Transverse colon (tissue), 4 donors: ENCODE measurements around the gene DENND2A.

Experiments
- POLR2A ChIP-seq: fragments of 450-650 bp; IDR thresholded peaks from one replicate; pipeline ENCODE4 v1.6.1; 2016; ENCODE audit warnings: antibody characterized with exemption, mild to moderate bottlenecking, moderate library complexity
- POLR2AphosphoS5 ChIP-seq, 3 donors: sonication (generic); formaldehyde crosslinking; IDR thresholded peaks; one replicate each; pipeline ENCODE4 v1.6.1; 2016; ENCODE audit warnings: antibody characterized with exemption in 3 of 3
- TF ChIP-seq, protein P1 (sequence below), 5 experiments: fragments of 200-600 bp in 3 of 5; fragments of 450-650 bp in 2 of 5; sonication (generic) in 3 of 5; IDR thresholded peaks; 1 replicate in 2 of 5; 2 replicates in 3 of 5; pipeline ENCODE4 v1.5.1; 2016 to 2017; ENCODE audit warnings: antibody characterized with exemption in 5 of 5, inconsistent platforms in 3 of 5, mild to moderate bottlenecking in 2 of 5, moderate library complexity in 1 of 5

DNA sequence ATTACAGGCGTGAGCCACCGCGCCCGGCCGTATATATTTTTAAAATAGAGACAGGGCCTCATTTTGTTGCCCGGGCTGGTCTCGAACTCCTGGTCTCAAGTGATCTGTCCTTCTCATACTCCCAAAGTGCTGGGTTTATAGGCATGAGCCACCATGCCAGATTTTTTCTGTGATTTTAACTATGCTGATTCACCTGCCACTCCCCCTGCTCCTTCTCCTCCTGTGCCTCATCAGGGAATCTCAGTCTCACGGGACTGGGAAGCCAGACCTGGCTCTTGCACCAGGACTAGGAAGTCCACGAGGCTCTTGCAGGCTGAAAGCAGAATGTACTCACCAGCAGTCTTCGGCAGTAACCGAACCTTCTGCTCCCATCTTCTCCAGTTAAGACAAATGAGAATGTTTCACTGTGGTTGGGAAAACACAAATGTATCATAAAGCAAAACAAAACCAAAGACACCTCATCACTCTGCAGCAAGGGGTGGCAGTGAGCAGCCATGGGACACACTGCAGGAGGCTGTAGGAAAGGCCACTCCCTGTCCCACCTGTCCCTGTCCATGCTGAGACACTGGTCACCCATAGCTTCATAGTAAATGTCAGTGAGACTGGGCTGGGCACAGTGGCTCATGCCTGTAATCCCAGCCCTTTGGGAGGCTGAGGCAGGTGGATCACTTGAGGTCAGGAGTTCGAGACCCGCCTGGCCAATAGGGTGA, 82.6 kb downstream of the DENND2A start:
- TF ChIP-seq, protein P1, sequence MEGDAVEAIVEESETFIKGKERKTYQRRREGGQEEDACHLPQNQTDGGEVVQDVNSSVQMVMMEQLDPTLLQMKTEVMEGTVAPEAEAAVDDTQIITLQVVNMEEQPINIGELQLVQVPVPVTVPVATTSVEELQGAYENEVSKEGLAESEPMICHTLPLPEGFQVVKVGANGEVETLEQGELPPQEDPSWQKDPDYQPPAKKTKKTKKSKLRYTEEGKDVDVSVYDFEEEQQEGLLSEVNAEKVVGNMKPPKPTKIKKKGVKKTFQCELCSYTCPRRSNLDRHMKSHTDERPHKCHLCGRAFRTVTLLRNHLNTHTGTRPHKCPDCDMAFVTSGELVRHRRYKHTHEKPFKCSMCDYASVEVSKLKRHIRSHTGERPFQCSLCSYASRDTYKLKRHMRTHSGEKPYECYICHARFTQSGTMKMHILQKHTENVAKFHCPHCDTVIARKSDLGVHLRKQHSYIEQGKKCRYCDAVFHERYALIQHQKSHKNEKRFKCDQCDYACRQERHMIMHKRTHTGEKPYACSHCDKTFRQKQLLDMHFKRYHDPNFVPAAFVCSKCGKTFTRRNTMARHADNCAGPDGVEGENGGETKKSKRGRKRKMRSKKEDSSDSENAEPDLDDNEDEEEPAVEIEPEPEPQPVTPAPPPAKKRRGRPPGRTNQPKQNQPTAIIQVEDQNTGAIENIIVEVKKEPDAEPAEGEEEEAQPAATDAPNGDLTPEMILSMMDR (IDR thresholded peaks at IDR 0.05): no peak
- TF ChIP-seq POLR2AphosphoS5 (IDR thresholded peaks at IDR 0.05) (no peak), POLR2A (no peak)
